ENCODE data around the gene LRRC38.

LRRC38 gene

DNA sequence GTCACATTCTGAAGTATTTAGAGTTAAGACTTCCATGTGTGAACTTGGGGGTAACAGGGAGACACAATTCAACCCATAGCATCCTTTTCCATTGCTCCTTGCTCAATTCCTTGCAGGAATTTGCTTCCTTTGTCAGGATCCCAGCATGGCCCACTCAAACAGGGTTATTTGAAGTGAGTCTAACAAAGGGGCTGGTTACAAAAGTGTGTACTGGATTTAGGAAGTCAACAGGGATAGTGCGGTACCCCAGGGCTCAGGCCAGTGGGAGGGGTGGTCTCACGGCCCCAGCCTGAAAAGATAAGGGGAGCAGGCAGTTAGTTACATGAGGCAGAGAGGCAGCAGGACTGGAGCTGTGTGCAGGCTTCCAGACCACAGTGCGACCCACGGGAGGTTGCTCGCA is 14.4 kb downstream of the LRRC38 start (continued):
- TF ChIP-seq, protein P1, sequence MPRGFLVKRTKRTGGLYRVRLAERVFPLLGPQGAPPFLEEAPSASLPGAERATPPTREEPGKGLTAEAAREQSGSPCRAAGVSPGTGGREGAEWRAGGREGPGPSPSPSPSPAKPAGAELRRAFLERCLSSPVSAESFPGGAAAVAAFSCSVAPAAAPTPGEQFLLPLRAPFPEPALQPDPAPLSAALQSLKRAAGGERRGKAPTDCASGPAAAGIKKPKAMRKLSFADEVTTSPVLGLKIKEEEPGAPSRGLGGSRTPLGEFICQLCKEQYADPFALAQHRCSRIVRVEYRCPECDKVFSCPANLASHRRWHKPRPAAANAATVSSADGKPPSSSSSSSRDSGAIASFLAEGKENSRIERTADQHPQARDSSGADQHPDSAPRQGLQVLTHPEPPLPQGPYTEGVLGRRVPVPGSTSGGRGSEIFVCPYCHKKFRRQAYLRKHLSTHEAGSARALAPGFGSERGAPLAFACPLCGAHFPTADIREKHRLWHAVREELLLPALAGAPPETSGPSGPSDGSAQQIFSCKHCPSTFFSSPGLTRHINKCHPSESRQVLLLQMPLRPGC (tag by site-specific recombination; IDR thresholded peaks at IDR 0.05) = no peak
- no peak for TF ChIP-seq ZNF558 (tag by site-specific recombination; IDR thresholded peaks at IDR 0.05)
- no peak for TF ChIP-seq ZFP41 (tag by site-specific recombination; IDR thresholded peaks at IDR 0.05; ENCODE audit: borderline replicate concordance)
- TF ChIP-seq YY1 (tag by site-specific recombination; IDR thresholded peaks at IDR 0.05) = no peak
- no peak for TF ChIP-seq ZNF514 (tag by site-specific recombination; IDR thresholded peaks at IDR 0.05)
- no peak for TF ChIP-seq ZNF132 (tag by site-specific recombination; IDR thresholded peaks at IDR 0.05; ENCODE audit: borderline replicate concordance)
- TF ChIP-seq, protein P2, sequence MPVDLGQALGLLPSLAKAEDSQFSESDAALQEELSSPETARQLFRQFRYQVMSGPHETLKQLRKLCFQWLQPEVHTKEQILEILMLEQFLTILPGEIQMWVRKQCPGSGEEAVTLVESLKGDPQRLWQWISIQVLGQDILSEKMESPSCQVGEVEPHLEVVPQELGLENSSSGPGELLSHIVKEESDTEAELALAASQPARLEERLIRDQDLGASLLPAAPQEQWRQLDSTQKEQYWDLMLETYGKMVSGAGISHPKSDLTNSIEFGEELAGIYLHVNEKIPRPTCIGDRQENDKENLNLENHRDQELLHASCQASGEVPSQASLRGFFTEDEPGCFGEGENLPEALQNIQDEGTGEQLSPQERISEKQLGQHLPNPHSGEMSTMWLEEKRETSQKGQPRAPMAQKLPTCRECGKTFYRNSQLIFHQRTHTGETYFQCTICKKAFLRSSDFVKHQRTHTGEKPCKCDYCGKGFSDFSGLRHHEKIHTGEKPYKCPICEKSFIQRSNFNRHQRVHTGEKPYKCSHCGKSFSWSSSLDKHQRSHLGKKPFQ (tag by site-specific recombination; IDR thresholded peaks at IDR 0.05) = no peak
- TF ChIP-seq ZNF768 (tag by site-specific recombination; IDR thresholded peaks at IDR 0.05) = no peak
- no peak for TF ChIP-seq ZNF311 (tag by site-specific recombination; IDR thresholded peaks at IDR 0.05; ENCODE audit: borderline replicate concordance)
- TF ChIP-seq, protein P3, sequence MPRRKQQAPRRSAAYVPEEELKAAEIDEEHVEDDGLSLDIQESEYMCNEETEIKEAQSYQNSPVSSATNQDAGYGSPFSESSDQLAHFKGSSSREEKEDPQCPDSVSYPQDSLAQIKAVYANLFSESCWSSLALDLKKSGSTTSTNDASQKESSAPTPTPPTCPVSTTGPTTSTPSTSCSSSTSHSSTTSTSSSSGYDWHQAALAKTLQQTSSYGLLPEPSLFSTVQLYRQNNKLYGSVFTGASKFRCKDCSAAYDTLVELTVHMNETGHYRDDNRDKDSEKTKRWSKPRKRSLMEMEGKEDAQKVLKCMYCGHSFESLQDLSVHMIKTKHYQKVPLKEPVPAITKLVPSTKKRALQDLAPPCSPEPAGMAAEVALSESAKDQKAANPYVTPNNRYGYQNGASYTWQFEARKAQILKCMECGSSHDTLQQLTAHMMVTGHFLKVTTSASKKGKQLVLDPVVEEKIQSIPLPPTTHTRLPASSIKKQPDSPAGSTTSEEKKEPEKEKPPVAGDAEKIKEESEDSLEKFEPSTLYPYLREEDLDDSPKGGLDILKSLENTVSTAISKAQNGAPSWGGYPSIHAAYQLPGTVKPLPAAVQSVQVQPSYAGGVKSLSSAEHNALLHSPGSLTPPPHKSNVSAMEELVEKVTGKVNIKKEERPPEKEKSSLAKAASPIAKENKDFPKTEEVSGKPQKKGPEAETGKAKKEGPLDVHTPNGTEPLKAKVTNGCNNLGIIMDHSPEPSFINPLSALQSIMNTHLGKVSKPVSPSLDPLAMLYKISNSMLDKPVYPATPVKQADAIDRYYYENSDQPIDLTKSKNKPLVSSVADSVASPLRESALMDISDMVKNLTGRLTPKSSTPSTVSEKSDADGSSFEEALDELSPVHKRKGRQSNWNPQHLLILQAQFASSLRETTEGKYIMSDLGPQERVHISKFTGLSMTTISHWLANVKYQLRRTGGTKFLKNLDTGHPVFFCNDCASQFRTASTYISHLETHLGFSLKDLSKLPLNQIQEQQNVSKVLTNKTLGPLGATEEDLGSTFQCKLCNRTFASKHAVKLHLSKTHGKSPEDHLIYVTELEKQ (tag by site-specific recombination; IDR thresholded peaks at IDR 0.05; ENCODE audit: borderline replicate concordance) = no peak

DNA sequence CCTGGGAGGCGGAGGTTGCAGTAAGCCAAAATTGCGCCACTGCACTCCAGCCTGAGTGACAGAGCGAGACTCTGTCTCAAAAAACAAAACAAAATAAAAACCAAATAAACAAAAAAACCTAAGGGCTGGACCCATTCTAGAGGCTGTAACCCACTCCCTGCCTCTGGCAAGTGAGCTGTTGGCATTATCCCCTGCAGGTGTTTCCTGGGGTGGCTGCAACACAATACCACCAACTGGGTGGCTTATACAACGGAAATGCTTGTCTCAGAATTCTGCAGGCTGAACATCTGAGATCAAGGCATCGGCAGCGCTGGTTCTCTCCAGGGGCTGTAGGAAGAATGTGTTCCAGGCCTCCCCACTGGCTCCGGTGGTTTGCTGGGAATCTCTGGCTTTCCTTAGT is 15.2 kb downstream of the LRRC38 start:
- CTCF ChIA-PET = no interaction called here
- Histone ChIP-seq H3K27ac (ENCODE audit: extremely low read depth, low read depth, low read length) (no peak overlapping the region), H3K4me1 (ENCODE audit: control insufficient read depth, insufficient read depth, low read length) (no peaks in the 10 kb centered on the region), H3K9me3 (ENCODE audit: control insufficient read depth, insufficient read depth, low read depth, low read length) (no peaks in the 10 kb centered on the region), H3K36me3 (ENCODE audit: control insufficient read depth in 2 of 2, insufficient read depth in 1 of 2, low read length in 2 of 2) (no peaks in the 10 kb centered on the region), H3K4me3 (ENCODE audit: low read depth, low read length) (no peak overlapping the region)
- TF ChIP-seq MEIS1 (CRISPR knock-in tag; IDR thresholded peaks at IDR 0.05; ENCODE audit: borderline replicate concordance) (no peak), ZBTB7A (tag by site-specific recombination; IDR thresholded peaks at IDR 0.05; ENCODE audit: low read depth) (no peak), ZNF791 (tag by site-specific recombination; IDR thresholded peaks at IDR 0.05) (no peak), ZNF76 (tag by site-specific recombination; IDR thresholded peaks at IDR 0.05; ENCODE audit: borderline replicate concordance, low read depth) (no peak), OSR2 (tag by site-specific recombination; IDR thresholded peaks at IDR 0.05) (no peak), ZNF544 (tag by site-specific recombination; IDR thresholded peaks at IDR 0.05) (no peak), ZXDB (tag by site-specific recombination; IDR thresholded peaks at IDR 0.05) (no peak), KLF16 (tag by site-specific recombination; IDR thresholded peaks at IDR 0.05) (no peak), HOXC10 (CRISPR knock-in tag; IDR thresholded peaks at IDR 0.05) (no peak), HOXA7 (CRISPR knock-in tag; IDR thresholded peaks at IDR 0.05; ENCODE audit: borderline replicate concordance) (no peak)
- TF ChIP-seq, protein P4, sequence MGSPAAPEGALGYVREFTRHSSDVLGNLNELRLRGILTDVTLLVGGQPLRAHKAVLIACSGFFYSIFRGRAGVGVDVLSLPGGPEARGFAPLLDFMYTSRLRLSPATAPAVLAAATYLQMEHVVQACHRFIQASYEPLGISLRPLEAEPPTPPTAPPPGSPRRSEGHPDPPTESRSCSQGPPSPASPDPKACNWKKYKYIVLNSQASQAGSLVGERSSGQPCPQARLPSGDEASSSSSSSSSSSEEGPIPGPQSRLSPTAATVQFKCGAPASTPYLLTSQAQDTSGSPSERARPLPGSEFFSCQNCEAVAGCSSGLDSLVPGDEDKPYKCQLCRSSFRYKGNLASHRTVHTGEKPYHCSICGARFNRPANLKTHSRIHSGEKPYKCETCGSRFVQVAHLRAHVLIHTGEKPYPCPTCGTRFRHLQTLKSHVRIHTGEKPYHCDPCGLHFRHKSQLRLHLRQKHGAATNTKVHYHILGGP (tag by site-specific recombination; IDR thresholded peaks at IDR 0.05) = no peak
- TF ChIP-seq, protein P5, sequence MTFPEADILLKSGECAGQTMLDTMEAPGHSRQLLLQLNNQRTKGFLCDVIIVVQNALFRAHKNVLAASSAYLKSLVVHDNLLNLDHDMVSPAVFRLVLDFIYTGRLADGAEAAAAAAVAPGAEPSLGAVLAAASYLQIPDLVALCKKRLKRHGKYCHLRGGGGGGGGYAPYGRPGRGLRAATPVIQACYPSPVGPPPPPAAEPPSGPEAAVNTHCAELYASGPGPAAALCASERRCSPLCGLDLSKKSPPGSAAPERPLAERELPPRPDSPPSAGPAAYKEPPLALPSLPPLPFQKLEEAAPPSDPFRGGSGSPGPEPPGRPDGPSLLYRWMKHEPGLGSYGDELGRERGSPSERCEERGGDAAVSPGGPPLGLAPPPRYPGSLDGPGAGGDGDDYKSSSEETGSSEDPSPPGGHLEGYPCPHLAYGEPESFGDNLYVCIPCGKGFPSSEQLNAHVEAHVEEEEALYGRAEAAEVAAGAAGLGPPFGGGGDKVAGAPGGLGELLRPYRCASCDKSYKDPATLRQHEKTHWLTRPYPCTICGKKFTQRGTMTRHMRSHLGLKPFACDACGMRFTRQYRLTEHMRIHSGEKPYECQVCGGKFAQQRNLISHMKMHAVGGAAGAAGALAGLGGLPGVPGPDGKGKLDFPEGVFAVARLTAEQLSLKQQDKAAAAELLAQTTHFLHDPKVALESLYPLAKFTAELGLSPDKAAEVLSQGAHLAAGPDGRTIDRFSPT (tag by site-specific recombination; IDR thresholded peaks at IDR 0.05) = no peak
- TF ChIP-seq, protein P6, sequence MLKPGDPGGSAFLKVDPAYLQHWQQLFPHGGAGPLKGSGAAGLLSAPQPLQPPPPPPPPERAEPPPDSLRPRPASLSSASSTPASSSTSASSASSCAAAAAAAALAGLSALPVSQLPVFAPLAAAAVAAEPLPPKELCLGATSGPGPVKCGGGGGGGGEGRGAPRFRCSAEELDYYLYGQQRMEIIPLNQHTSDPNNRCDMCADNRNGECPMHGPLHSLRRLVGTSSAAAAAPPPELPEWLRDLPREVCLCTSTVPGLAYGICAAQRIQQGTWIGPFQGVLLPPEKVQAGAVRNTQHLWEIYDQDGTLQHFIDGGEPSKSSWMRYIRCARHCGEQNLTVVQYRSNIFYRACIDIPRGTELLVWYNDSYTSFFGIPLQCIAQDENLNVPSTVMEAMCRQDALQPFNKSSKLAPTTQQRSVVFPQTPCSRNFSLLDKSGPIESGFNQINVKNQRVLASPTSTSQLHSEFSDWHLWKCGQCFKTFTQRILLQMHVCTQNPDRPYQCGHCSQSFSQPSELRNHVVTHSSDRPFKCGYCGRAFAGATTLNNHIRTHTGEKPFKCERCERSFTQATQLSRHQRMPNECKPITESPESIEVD (tag by site-specific recombination; IDR thresholded peaks at IDR 0.05) = no peak
- POLR2A ChIA-PET = no interaction called here

Measured in HEK293 (cell line).